Endodermal cell (in vitro differentiated cells): ENCODE results near the gene HYAL2. TPM values are rescaled to one million over a fixed set of nuclear protein-coding genes. Genes with fewer than 3 reads are reported as not detected.

Experiments
- DNase-seq: peaks from one replicate; pipeline ENCODE4 v3.0.0-alpha.2; 2017
- H3K27ac ChIP-seq: 2 replicates; pipeline ENCODE4 v1.5.1; 2013; ENCODE audit warnings: mild to moderate bottlenecking, low read depth, low read length, moderate library complexity
- H3K27me3 ChIP-seq: 2 replicates; pipeline ENCODE4 v1.6.1; 2013; ENCODE audit warnings: mild to moderate bottlenecking, low read length, moderate library complexity; ENCODE audit not compliant: insufficient read depth, control insufficient read depth, poor library complexity, severe bottlenecking
- H3K36me3 ChIP-seq: 2 replicates; pipeline ENCODE4 v1.7.0; 2013; ENCODE audit warnings: mild to moderate bottlenecking, low read length, moderate library complexity; ENCODE audit not compliant: control insufficient read depth, insufficient read depth
- H3K4me1 ChIP-seq: one replicate; pipeline ENCODE4 v1.7.0; 2013; ENCODE audit warnings: low read length; ENCODE audit not compliant: control insufficient read depth, insufficient read depth
- H3K4me3 ChIP-seq: 2 replicates; pipeline ENCODE4 v1.5.1; 2013; ENCODE audit warnings: mild to moderate bottlenecking, low read length, moderate library complexity
- H3K9ac ChIP-seq: 2 replicates; pipeline ENCODE4 v1.6.1; 2013; ENCODE audit warnings: mild to moderate bottlenecking, low read length, moderate library complexity; ENCODE audit not compliant: poor library complexity, severe bottlenecking; ENCODE audit errors: extremely low read depth
- H3K9me3 ChIP-seq: 2 replicates; pipeline ENCODE4 v1.6.1; 2013; ENCODE audit warnings: mild to moderate bottlenecking, low read length, moderate library complexity; ENCODE audit not compliant: control insufficient read depth
- H3K27ac Mint-ChIP-seq: 2 replicates; pipeline ENCODE4 v1.8.0; 2020; ENCODE audit warnings: mixed read lengths
- H3K27me3 Mint-ChIP-seq: 2 replicates; pipeline ENCODE4 v1.8.0; 2021; ENCODE audit warnings: mild to moderate bottlenecking, mixed read lengths; ENCODE audit not compliant: insufficient read depth
- H3K36me3 Mint-ChIP-seq: 2 replicates; pipeline ENCODE4 v1.8.0; 2020; ENCODE audit warnings: low read depth, mixed read lengths
- H3K4me1 Mint-ChIP-seq: 2 replicates; pipeline ENCODE4 v1.8.0; 2020; ENCODE audit warnings: mixed read lengths
- H3K4me3 Mint-ChIP-seq: 2 replicates; pipeline ENCODE4 v1.8.0; 2020; ENCODE audit warnings: mild to moderate bottlenecking, moderate library complexity, mixed read lengths
- H3K9me3 Mint-ChIP-seq: 2 replicates; pipeline ENCODE4 v1.8.0; 2020; ENCODE audit warnings: mild to moderate bottlenecking, mixed read lengths
- CTCF ChIP-seq: fragments of 200-600 bp; sonication (generic); conservative IDR thresholded peaks from 2 replicates; pipeline ENCODE4 v1.5.0; 2021; ENCODE audit warnings: antibody characterized with exemption, mild to moderate bottlenecking
- WGBS, 2 experiments: methylation state at CpG; one replicate each; pipeline versions ENCODE4 v1.1.5 to v1.1.7; 2013; ENCODE audit warnings: missing lambda C conversion rate in 2 of 2, mixed read lengths in 1 of 2; ENCODE audit not compliant: insufficient coverage in 1 of 2, insufficient read length in 1 of 2; 5-methylcytosine and 5-hydroxymethylcytosine counted together
- total RNA-seq, 2 donors: library from RNA; stranded (reverse); fragmentation: NEBNext Ultra II Directional in 1 of 2; extraction: Animal tissue kit (Norgen Biotek cat#: 25700) in 1 of 2; gene quantifications; 2 replicates in 1 of 2; 3 replicates in 1 of 2; pipeline ENCODE4 v1.2.1, GENCODE V29; 2021

The HYAL2 gene
- total RNA-seq, 2 donors from 2014 or later, result 55.3 to 61.1 TPM

- H3K4me3 Mint-ChIP-seq, result peak within 1 kb of the TSS; percentile 83
- peaks cover 25% of the 10 kb centered on the region for H3K4me1 Mint-ChIP-seq
- peaks cover 2% of the 10 kb centered on the region for H3K27me3 ChIP-seq
- H3K9ac ChIP-seq, result peak within 1 kb of the TSS; percentile 78
- H3K27ac ChIP-seq, result no peak within 1 kb of the TSS
- DNase-seq, result peak; percentile 99
- H3K36me3 Mint-ChIP-seq, result peaks cover 15% of the 10 kb centered on the region
- peaks cover 24% of the 10 kb centered on the region for H3K36me3 ChIP-seq
- H3K4me3 ChIP-seq, result peak within 1 kb of the TSS; percentile 90
- H3K27ac Mint-ChIP-seq, result peak within 1 kb of the TSS; percentile 89
- no peaks in the 10 kb centered on the region for H3K9me3 ChIP-seq
- H3K9me3 Mint-ChIP-seq, result no peaks in the 10 kb centered on the region
- H3K27me3 Mint-ChIP-seq, result peaks cover 8% of the 10 kb centered on the region
- WGBS, 2 experiments, result 3 to 8% methylated on average over 22 to 64 of the region's 64 CpGs
- TF ChIP-seq CTCF, result no peak
- H3K4me1 ChIP-seq, result peaks cover 11% of the 10 kb centered on the region
Measured at GRCh38 chr3:50358911-50359759, 36.6 kb upstream of the HYAL2 start, which contains the start of gene TMEM115. Gene TMEM115 (minus strand): TSS chr3:50359521. CDS start chr3:50359063, 458 bp downstream.

- Mint-ChIP-seq H3K4me1 (peaks cover 25% of the 10 kb centered on the region), H3K36me3 (peaks cover 18% of the 10 kb centered on the region), H3K27ac (peak overlapping the region; percentile 64), H3K27me3 (peaks cover 4% of the 10 kb centered on the region), H3K4me3 (peak overlapping the region; percentile 83), H3K9me3 (no peaks in the 10 kb centered on the region)
- H3K27ac ChIP-seq, result no peak overlapping the region
- H3K27me3 ChIP-seq, result no peaks in the 10 kb centered on the region
- WGBS, 2 experiments, result 82 to 86% methylated on average over 18 to 24 of the region's 24 CpGs
- H3K9ac ChIP-seq, result peak overlapping the region; percentile 78
- DNase-seq, result no peak
- H3K36me3 ChIP-seq, result peaks cover 28% of the 10 kb centered on the region
- TF ChIP-seq CTCF, result no peak
- H3K4me3 ChIP-seq, result peak overlapping the region; percentile 90
- H3K9me3 ChIP-seq, result no peaks in the 10 kb centered on the region
- peaks cover 11% of the 10 kb centered on the region for H3K4me1 ChIP-seq
Measured at GRCh38 chr3:50358355-50358910, 35.9 kb upstream of the HYAL2 start.

- Histone ChIP-seq H3K27ac (no peak overlapping the region), H3K9me3 (no peaks in the 10 kb centered on the region), H3K4me3 (peak overlapping the region; percentile 90), H3K27me3 (no peaks in the 10 kb centered on the region), H3K36me3 (peaks cover 33% of the 10 kb centered on the region), H3K9ac (no peak overlapping the region), H3K4me1 (peaks cover 11% of the 10 kb centered on the region)
- peaks cover 18% of the 10 kb centered on the region for H3K36me3 Mint-ChIP-seq
- no peaks in the 10 kb centered on the region for H3K9me3 Mint-ChIP-seq
- WGBS, 2 experiments, result 97 to 100% methylated on average over 1 of the region's 1 CpG
- no peak overlapping the region for H3K27ac Mint-ChIP-seq
- no peaks in the 10 kb centered on the region for H3K27me3 Mint-ChIP-seq
- H3K4me3 Mint-ChIP-seq, result peak overlapping the region; percentile 83
- no peak for TF ChIP-seq CTCF
- peaks cover 25% of the 10 kb centered on the region for H3K4me1 Mint-ChIP-seq
- DNase-seq, result no peak
Measured at GRCh38 chr3:50357481-50357880, 34.9 kb upstream of the HYAL2 start.
